Activated T-helper 2 cell treated with anti-CD3 and anti-CD28 coated beads, Interferon-gamma antibody, Interleukin-2, Interleukin-4, amounts not matched to agents 10 μg/mL and 5 μg/mL and 100 μg/mL, durations not matched to agents 14 hours and 24 hours and 36 hours (primary cell): Measurements from ENCODE around the gene LBX1. TPM values are rescaled to one million over a fixed set of nuclear protein-coding genes. Genes with fewer than 3 reads are reported as not detected.
"Not testable (repeated sequence)": the region's sequence is repeated elsewhere in the genome, so short reads cannot be mapped to it uniquely, and the experiment has no call there.

Experiments used
- DNase-seq: peaks from one replicate; pipeline ENCODE4 v3.0.0; 2021; ENCODE audit warnings: low spot score
- H3K27ac Mint-ChIP-seq: one replicate; pipeline ENCODE4 v1.8.0; 2021; ENCODE audit warnings: mixed read lengths
- H3K27me3 Mint-ChIP-seq: one replicate; pipeline ENCODE4 v1.8.0; 2021; ENCODE audit warnings: low read depth, mixed read lengths
- H3K36me3 Mint-ChIP-seq: one replicate; pipeline ENCODE4 v1.8.0; 2021; ENCODE audit warnings: low read depth, mixed read lengths
- H3K4me1 Mint-ChIP-seq: one replicate; pipeline ENCODE4 v1.8.0; 2021; ENCODE audit warnings: low read depth, mixed read lengths
- H3K4me3 Mint-ChIP-seq: one replicate; pipeline ENCODE4 v1.8.0; 2021; ENCODE audit warnings: low read depth, mild to moderate bottlenecking, moderate library complexity, mixed read lengths
- H3K9me3 Mint-ChIP-seq: one replicate; pipeline ENCODE4 v1.8.0; 2021; ENCODE audit warnings: mixed read lengths
- intact Hi-C: fragments of 100-400 bp; cut with micrococcal nuclease; formaldehyde crosslinking; loops from one replicate; pipeline ENCODE4 v1.15.1; 2023
- total RNA-seq: library from RNA; stranded (reverse); gene quantifications from 2 replicates; pipeline ENCODE4 v1.2.3, GENCODE V29; 2022

LBX1 gene
- total RNA-seq, 1 donor from 2014 or later: not detected

DNA sequence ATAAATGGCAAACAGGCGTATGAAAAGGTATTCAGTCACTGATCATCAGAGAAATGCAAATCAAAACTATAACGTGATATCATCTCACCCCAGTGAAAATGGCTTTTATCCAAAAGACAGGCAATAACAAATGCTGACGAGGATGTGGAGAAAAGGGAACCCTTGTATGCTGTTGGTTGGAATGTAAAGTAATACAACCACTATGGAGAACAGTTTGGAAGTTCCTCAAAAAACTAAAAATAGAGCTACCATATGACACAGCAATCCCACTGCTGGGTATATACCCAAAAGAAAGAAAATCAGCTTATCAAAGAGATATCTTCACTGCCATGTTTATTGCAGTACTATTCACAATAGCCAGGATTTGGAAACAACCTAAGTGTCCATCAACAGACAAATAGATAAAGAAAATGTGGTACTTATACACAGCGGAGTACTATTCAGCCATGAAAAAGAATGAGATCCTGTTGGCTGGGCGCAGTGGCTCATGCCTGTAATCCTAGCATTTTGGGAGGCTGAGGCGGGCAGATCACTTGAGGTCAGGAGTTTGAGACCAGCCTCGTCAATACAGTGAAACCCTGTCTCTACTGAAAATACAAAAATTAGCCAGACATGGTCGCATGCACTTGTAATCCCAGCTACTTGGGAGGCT is 30.8 kb downstream of the LBX1 start:
- H3K27ac Mint-ChIP-seq, H3K27me3 Mint-ChIP-seq: not testable (repeated sequence)

DNA sequence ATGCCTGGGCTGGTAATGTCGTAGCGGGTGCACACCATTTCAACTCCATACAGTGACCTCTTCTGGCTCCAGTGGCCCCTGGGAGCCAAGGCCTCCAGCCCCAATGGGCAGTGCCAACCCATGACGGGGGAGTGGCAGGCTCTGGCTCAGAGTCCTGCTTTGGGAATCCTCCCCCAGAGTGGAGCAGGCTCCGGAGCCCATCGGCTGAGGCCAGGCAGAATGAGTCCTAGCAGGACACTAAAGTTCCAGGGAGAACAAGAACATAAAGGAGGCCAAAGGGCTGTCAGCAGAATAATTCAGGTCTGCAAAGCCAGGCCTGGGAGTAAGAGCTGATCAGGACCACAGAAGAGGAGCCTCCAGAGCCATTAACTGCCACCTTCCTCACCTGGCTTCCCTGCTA is 33.3 kb downstream of the LBX1 start:
- H3K27ac Mint-ChIP-seq: no peak overlapping the region
- H3K4me1 Mint-ChIP-seq: no peaks in the 10 kb centered on the region
- H3K27me3 Mint-ChIP-seq: peaks cover 4% of the 10 kb centered on the region
- H3K36me3 Mint-ChIP-seq: no peaks in the 10 kb centered on the region
- H3K9me3 Mint-ChIP-seq: no peaks in the 10 kb centered on the region
- intact Hi-C loops: no loop called here
- DNase-seq: no peak
- no peak overlapping the region for H3K4me3 Mint-ChIP-seq

More for the DNA sequence above, 30.8 kb downstream of the LBX1 start:
- H3K36me3 Mint-ChIP-seq, intact Hi-C loops, H3K9me3 Mint-ChIP-seq, DNase-seq, H3K4me3 Mint-ChIP-seq, H3K4me1 Mint-ChIP-seq: not testable (repeated sequence)

DNA sequence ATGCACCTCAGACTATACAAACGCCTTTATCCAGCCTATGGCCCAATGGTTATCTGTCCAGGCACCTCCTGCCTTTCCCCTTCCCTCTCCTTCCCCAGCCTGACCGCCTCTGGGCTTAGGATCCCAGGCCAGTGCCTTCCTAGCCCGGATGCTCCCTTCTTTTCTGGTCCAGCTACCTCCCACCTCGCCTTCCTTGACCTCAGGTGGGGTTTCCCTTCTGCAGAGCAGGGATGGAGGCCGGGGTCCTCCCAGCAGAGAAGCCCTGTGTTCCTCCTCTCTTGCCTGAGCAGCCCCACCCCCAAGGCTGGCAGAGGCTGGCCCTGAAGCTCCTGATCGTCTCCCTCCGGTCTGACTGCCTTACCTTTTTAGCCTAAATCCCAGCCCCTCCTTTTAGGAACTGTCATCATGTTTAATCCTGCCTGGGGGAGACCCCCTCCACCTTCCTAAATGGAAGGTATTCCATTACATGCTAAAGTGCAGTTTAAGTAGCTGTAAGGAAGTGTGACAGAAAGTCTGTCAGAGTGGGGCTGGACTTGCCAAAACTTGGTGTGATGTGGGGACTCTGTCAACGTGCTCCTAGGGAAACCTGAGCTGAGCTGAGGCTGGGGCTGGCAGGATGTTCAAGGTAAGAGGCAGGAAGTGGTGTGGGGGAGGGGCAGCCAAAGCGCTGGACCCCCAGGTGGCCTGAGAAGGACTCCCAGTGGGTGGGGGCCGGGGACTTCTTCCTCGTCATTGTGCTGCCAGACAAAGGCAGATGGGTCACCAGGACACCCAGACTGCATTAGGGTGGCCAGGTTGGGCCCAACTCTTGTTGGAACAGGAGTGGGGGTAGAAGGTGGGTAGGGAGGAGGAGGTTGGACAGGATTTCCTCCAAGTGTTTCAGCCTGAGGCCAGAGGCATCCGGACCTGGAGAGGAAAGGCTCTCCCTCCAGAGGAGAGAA is 39.5 kb downstream of the LBX1 start:
- intact Hi-C loops: no loop called here
- H3K9me3 Mint-ChIP-seq: no peaks in the 10 kb centered on the region
- no peaks in the 10 kb centered on the region for H3K36me3 Mint-ChIP-seq
- H3K4me1 Mint-ChIP-seq: no peaks in the 10 kb centered on the region
- no peak for DNase-seq
- H3K27ac Mint-ChIP-seq: no peak overlapping the region
- no peak overlapping the region for H3K4me3 Mint-ChIP-seq
- H3K27me3 Mint-ChIP-seq: peaks cover 1% of the 10 kb centered on the region

DNA sequence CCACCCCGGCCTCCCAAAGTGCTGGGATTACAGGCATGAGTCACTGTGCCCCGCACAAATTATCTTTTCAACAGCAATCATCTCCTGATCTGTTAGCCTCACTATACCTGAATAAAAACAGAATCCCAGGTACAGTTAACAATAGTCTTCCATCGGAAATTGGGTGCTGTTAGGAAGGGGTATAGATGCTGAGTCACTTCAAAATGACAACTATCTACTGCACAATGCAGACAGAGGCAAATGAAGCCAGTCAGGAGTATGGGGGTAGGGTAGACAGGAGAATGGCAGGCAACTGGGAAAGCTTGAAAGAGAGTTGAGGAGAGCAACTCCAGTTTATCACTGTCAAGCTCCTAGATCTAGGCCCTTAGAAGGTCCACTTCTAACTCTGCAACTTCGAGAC is 40.3 kb downstream of the LBX1 start:
- Mint-ChIP-seq H3K9me3 (no peaks in the 10 kb centered on the region), H3K36me3 (no peaks in the 10 kb centered on the region), H3K27me3 (peaks cover 1% of the 10 kb centered on the region), H3K4me3 (no peak overlapping the region), H3K27ac (no peak overlapping the region), H3K4me1 (no peaks in the 10 kb centered on the region)
- intact Hi-C loops: no loop called here
- DNase-seq: no peak

DNA sequence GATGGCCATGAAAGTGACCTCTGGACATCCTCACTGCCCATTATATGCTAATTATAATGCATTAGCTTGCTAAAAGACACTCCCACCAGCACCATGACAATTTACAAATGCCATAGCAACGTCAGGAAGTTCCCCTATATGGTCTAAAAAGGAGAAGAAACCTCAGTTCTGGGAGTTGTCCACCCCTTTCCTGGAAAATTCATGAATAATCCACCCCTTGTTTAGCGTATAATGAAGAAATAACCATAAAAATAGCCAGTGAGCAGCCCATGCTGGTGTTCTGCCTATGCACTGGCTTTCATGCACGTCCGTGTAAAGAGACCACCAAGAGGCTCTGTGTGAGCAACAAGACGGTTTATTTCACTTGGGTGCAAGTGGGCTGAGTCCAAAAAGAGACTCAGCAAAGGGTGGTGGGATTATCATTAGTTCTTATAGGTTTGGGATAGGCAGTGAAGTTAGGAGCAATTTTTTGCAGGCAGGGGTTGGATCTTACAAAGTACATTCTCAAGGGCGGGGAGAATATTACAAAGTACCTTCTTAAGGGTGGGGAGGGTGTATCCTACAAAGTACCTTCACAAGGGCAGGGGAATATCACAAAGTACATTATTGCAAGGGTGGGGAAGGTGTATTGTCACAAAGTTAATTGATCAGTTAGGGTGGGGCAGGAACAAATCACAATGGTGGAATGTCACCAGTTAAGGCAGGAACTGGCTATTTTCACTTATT is 45.6 kb downstream of the LBX1 start:
- no peaks in the 10 kb centered on the region for H3K4me1 Mint-ChIP-seq
- no peak for DNase-seq
- peaks cover 10% of the 10 kb centered on the region for H3K27me3 Mint-ChIP-seq
- no peaks in the 10 kb centered on the region for H3K36me3 Mint-ChIP-seq
- intact Hi-C loops: no loop called here
- no peak overlapping the region for H3K4me3 Mint-ChIP-seq
- no peaks in the 10 kb centered on the region for H3K9me3 Mint-ChIP-seq
- no peak overlapping the region for H3K27ac Mint-ChIP-seq

DNA sequence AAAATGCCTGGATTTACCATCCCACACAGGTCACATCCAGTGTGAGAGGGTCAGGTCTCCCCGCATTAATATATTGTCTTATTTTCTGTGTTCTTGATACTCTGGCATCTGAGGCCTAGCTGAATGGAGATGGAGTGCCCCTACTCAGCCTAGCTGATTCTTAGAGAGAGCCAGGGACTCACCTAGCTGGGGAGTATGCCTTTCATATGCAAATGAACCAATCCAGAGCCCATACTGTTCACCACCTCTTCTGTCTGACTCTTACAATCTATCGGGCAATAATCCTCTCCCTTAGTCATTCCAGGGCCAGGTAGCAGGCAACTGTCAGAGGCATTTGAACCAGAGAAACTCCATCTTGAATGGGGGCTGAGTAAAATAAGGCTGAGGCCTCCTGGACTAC is 46.3 kb downstream of the LBX1 start:
- Mint-ChIP-seq H3K9me3 (no peaks in the 10 kb centered on the region), H3K4me3 (no peak overlapping the region), H3K27ac (no peak overlapping the region), H3K4me1 (no peaks in the 10 kb centered on the region), H3K36me3 (no peaks in the 10 kb centered on the region), H3K27me3 (peaks cover 10% of the 10 kb centered on the region)
- intact Hi-C loops: no loop called here
- DNase-seq: no peak

Other genes with a start within 250 kb of the LBX1 start
- gene MRPL43, start 242.0 kb downstream of the LBX1 start, total RNA-seq: 62.7 TPM in 2 replicates
- gene TWNK, start 241.9 kb downstream of the LBX1 start, total RNA-seq: 25.9 and 27.2 TPM in 2 replicates
- gene LZTS2, start 229.7 kb downstream of the LBX1 start, total RNA-seq: 19.2 and 22.2 TPM in 2 replicates
- gene PDZD7, start 198.3 kb downstream of the LBX1 start, total RNA-seq: 0.53 and 0.64 TPM in 2 replicates
- 41.3 and 44.3 TPM in 2 replicates for gene SFXN3, start 198.2 kb downstream of the LBX1 start, total RNA-seq
- gene KAZALD1, start 167.5 kb downstream of the LBX1 start, total RNA-seq: 0.55 and 0.67 TPM in 2 replicates
- not detected in 2 replicates for gene TLX1, start 98.2 kb downstream of the LBX1 start, total RNA-seq
- 18.2 and 21.0 TPM in 2 replicates for gene BTRC, start 124.7 kb upstream of the LBX1 start, total RNA-seq